Subcutaneous abdominal adipose tissue (tissue), 5 donors: ENCODE results near the gene CST4.
"Not testable (repeated sequence)": the region's sequence is repeated elsewhere in the genome, so short reads cannot be mapped to it uniquely, and the experiment has no call there.

Experiments used
- H3K27ac ChIP-seq: one replicate; pipeline ENCODE4 v1.7.0; 2013; ENCODE audit warnings: low read depth, mild to moderate bottlenecking, inconsistent platforms, low read length, moderate library complexity
- H3K27me3 ChIP-seq, 5 donors: one replicate each; pipeline ENCODE4 v1.7.0; 2013; ENCODE audit warnings: low read length in 5 of 5, inconsistent platforms in 1 of 5; ENCODE audit not compliant: control insufficient read depth in 5 of 5, insufficient read depth in 4 of 5
- H3K36me3 ChIP-seq, 5 donors: one replicate each; pipeline ENCODE4 v1.7.0; 2013; ENCODE audit warnings: low read length in 5 of 5; ENCODE audit not compliant: control insufficient read depth in 5 of 5, insufficient read depth in 5 of 5
- H3K4me1 ChIP-seq, 5 donors: one replicate each; pipeline ENCODE4 v1.7.0; 2013; ENCODE audit warnings: low read length in 5 of 5, mild to moderate bottlenecking in 3 of 5, moderate library complexity in 1 of 5; ENCODE audit not compliant: control insufficient read depth in 5 of 5, insufficient read depth in 5 of 5
- H3K4me3 ChIP-seq, 5 donors: one replicate each; pipeline ENCODE4 v1.7.0; 2013; ENCODE audit warnings: low read length in 5 of 5, low read depth in 1 of 5
- H3K9ac ChIP-seq, 5 donors: one replicate each; pipeline ENCODE4 v1.7.0; 2013; ENCODE audit warnings: low read length in 5 of 5, mild to moderate bottlenecking in 4 of 5, moderate library complexity in 3 of 5
- H3K9me3 ChIP-seq, 5 donors: one replicate each; pipeline ENCODE4 v1.7.0; 2013; ENCODE audit warnings: low read length in 5 of 5; ENCODE audit not compliant: control insufficient read depth in 5 of 5
- donor health status: healthy.
- donor health status: healthy.
- donor health status: healthy.
- donor health status: healthy.
- donor health status: healthy.

The CST4 gene

DNA sequence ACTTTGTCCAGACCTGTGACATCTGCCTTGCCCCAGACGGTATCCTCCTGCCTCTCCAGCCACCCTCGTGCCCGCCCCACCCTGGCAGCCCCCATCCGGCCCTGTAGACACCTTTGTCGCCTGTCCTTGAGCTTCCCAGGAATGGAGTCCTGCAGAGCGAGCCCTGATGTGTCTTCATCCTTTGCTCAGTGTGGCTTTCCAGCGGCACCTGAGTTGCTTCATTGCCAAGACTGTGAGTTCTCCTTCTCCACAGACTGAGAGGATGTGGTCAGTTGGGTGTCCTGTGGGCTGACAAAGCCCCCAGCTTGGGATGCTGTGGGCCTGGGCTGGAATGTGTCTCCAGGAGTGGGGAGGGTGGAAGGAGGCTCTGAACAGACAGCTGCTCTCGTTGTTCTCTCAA, 1.7 kb upstream of the CST4 start:
- Histone ChIP-seq H3K4me3 (no peak overlapping the region), H3K27me3 (peaks cover 0 to 3% (median 0%) of the 10 kb centered on the region in 5 donors)

GRCh38 chr20:23689399-23689690, 507 bp upstream of the CST4 start:
- Histone ChIP-seq H3K36me3 (no peaks in the 10 kb centered on the region), H3K4me1 (peaks cover 0 to 25% (median 11%) of the 10 kb centered on the region in 5 donors), H3K4me3 (no peak overlapping the region), H3K27me3 (peaks cover 0 to 3% (median 0%) of the 10 kb centered on the region in 5 donors), H3K9ac (no peak overlapping the region), H3K27ac (no peak overlapping the region), H3K9me3 (no peaks in the 10 kb centered on the region)

More for the DNA sequence above, 1.7 kb upstream of the CST4 start:
- no peak overlapping the region for H3K9ac ChIP-seq
- peaks cover 0 to 26% (median 11%) of the 10 kb centered on the region in 5 donors for H3K4me1 ChIP-seq
- no peaks in the 10 kb centered on the region for H3K9me3 ChIP-seq
- no peaks in the 10 kb centered on the region for H3K36me3 ChIP-seq
- H3K27ac ChIP-seq = no peak overlapping the region

DNA sequence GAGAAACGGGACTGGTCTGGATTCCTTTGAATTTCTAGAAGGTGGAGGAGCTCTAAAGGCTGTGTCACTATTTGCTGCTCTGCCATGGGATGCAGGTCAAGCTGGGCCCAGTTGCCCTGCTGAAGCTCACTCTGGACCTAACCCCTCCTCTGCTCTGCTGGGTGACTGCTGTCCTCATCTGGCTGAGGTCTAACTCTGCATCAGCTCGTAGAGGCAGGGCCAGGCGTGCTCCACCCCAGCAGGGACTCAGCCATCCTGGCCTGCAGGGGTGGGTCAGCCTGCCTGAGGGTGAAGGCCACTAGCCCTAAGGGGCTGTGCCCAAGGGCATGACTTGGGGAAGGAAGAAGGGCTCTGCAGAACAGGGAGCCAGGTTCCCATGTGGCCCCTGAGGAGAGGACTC, 852 bp downstream of the CST4 start:
- no peak overlapping the region for H3K27ac ChIP-seq
- no peak overlapping the region for H3K9ac ChIP-seq
- H3K4me3 ChIP-seq = no peak overlapping the region
- peaks cover 0 to 13% (median 10%) of the 10 kb centered on the region in 5 donors for H3K4me1 ChIP-seq
- H3K36me3 ChIP-seq = no peaks in the 10 kb centered on the region
- H3K27me3 ChIP-seq = peaks cover 0 to 3% (median 0%) of the 10 kb centered on the region in 5 donors
- H3K9me3 ChIP-seq = no peaks in the 10 kb centered on the region

DNA sequence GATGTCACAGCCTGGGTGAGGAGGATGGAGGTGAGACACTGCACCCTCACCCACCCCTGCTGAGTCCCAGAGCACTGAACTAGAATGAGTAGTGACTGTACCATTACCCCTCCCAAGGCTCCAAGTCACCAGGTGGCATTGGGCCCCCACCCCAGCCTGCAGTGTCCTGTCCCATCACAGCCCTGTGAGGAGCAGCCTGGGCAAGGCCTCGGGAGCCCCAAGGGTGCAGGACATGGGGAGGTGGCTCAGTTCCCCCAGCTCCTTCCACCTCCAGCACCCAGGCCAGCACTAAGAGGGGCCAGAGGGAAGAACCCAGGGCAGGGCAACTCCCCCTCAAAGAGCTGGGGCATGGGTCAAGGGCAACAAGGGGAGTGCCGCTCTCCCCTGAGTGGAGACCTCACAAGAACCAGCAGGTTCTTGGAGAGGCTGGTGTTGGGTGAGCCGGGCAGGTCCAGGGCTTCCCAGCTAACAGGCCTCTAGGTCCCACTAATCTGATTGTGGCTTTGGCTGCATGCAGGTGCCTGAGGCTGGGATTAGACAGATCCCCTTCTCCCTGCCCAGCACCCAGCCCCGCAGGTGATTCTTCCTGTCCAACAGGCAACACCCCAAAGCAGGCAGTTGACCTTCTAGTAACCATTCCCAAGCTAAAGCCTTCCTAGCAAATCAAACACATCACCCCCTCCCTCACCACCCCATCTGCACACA, 2.6 kb downstream of the CST4 start:
- Histone ChIP-seq H3K9me3 (no peaks in the 10 kb centered on the region), H3K9ac (no peak overlapping the region), H3K27ac (no peak overlapping the region), H3K27me3 (peaks cover 0 to 3% (median 0%) of the 10 kb centered on the region in 5 donors), H3K4me1 (peaks cover 0 to 1% (median 0%) of the 10 kb centered on the region in 5 donors), H3K36me3 (no peaks in the 10 kb centered on the region), H3K4me3 (no peak overlapping the region)

DNA sequence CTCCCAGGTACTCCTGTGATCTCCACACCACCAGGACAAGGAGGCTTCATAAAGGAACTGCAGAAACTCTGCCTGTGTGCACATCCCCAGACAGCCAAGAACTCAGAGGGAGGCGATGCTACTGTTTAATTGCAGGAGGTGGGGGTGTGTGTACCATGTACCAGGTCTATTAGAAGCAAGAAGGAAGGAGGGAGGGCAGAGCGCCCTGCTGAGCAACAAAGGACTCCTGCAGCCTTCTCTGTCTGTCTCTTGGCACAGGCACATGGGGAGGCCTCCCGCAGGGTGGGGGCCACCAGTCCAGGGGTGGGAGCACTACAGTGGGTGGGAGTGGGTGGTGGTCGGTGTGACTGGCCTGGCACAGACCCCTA, 3.3 kb downstream of the CST4 start:
- not testable (repeated sequence) for H3K27me3 ChIP-seq, H3K27ac ChIP-seq, H3K4me1 ChIP-seq, H3K9me3 ChIP-seq, H3K9ac ChIP-seq, H3K36me3 ChIP-seq, H3K4me3 ChIP-seq

GRCh38 chr20:23684261-23684660, 4.6 kb downstream of the CST4 start:
- Histone ChIP-seq H3K27me3 (peaks cover 0 to 3% (median 0%) of the 10 kb centered on the region in 5 donors), H3K27ac (no peak overlapping the region), H3K9ac (no peak overlapping the region), H3K9me3 (no peaks in the 10 kb centered on the region), H3K4me1 (peaks cover 0 to 9% (median 8%) of the 10 kb centered on the region in 5 donors), H3K36me3 (no peaks in the 10 kb centered on the region), H3K4me3 (no peak overlapping the region)

- Histone ChIP-seq H3K4me3 (no peak overlapping the region), H3K4me1 (peaks cover 0 to 9% (median 8%) of the 10 kb centered on the region in 5 donors), H3K9me3 (no peaks in the 10 kb centered on the region), H3K27ac (no peak overlapping the region), H3K27me3 (peaks cover 0 to 3% (median 0%) of the 10 kb centered on the region in 5 donors), H3K9ac (no peak overlapping the region), H3K36me3 (no peaks in the 10 kb centered on the region)
Observed at GRCh38 chr20:23683807-23684206, 5.0 kb downstream of the CST4 start.

DNA sequence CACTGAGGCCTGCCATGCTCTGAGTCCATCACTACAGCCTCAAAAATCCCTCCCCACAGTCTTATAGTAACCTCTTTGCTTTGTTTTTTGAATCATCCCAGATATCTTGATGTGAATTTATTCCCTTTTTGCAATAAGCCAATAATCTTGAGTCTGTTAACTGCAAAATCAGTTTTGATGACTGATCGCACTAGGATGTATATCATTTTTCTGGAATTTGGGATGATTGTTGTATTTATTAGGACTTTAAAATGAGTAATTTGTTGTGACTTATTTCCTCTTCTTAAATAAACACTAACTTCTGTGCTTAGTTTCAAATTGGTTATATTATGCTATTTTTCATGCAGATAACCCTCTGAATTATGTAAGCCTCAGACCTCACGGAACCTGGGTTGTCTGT, 5.6 kb downstream of the CST4 start:
- H3K27ac ChIP-seq = no peak overlapping the region
- H3K36me3 ChIP-seq = no peaks in the 10 kb centered on the region
- no peak overlapping the region for H3K4me3 ChIP-seq
- H3K4me1 ChIP-seq = peaks cover 0 to 9% (median 8%) of the 10 kb centered on the region in 5 donors
- no peak overlapping the region for H3K9ac ChIP-seq
- no peaks in the 10 kb centered on the region for H3K9me3 ChIP-seq
- H3K27me3 ChIP-seq = peaks cover 0 to 1% (median 0%) of the 10 kb centered on the region in 5 donors

- no peak overlapping the region for H3K27ac ChIP-seq
- H3K4me3 ChIP-seq = no peak overlapping the region
- H3K9me3 ChIP-seq = no peaks in the 10 kb centered on the region
- H3K36me3 ChIP-seq = no peaks in the 10 kb centered on the region
- H3K27me3 ChIP-seq = no peaks in the 10 kb centered on the region
- H3K9ac ChIP-seq = no peak overlapping the region
- peaks cover 0 to 9% (median 8%) of the 10 kb centered on the region in 5 donors for H3K4me1 ChIP-seq
Observed at GRCh38 chr20:23680146-23680545, 8.7 kb downstream of the CST4 start.

DNA sequence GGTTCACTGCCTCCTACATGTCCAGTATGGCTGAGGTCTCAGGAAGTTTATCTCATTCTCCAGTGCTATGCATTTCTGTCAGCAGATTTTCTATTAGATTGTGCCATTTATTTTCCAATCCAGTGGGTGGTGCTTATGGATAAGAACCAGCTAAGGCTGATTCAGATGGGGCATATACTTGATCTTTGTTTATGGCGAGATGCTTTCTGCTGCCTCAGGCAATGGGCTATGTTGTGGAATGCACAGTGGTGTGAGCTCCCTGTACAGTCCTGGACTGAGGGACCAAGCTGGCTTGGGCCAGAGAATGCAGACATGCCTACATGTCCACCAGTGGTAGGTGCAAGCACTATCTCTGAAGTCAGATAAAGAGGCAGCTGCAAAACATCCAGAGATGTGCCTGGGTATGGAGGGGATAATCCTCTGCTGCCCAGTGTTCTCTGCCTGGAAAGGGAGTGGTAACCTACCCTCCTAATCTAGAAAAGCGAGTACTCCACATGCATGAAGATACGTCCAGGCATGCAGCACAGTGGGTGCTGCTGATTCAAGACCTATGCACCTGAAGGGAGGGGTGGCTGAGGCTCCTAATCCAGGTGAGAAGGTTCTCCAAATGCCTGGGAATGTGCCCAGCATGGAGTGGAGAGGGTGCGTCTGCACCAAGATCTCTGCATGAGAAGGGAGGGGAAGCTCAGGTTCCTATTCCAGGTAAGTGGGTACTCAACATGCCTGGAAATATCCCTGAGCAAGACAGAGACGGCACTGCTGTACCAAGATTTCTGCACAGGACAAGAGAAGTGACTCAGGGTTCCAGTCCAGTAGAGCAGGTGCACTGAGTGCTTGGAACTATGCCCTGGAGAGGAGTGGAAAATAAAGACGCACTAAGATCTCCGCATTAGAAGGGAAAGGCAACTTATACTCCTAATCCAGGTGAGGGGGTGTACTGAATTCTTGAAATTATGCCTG, 9.4 kb downstream of the CST4 start:
- no peak overlapping the region for H3K27ac ChIP-seq
- no peaks in the 10 kb centered on the region for H3K27me3 ChIP-seq
- H3K36me3 ChIP-seq = no peaks in the 10 kb centered on the region
- H3K9me3 ChIP-seq = no peaks in the 10 kb centered on the region
- no peak overlapping the region for H3K9ac ChIP-seq
- no peak overlapping the region for H3K4me3 ChIP-seq
- H3K4me1 ChIP-seq = peaks cover 0 to 9% (median 8%) of the 10 kb centered on the region in 5 donors
